IMR-90 (cell line): Measurements from ENCODE around the gene RALGAPB. TPM values are rescaled to one million over a fixed set of nuclear protein-coding genes. Genes with fewer than 3 reads are reported as not detected.

Experiments used
- ATAC-seq: fragments of 200-7000 bp; cut with Tn5 transposase; 2 replicates; pipeline ENCODE4 v1.9.1; 2020; ENCODE audit warnings: low read depth, mild to moderate bottlenecking, moderate library complexity
- BruUV-seq: library from RNA; stranded (reverse); fragments of 400-500 nt; replicated peaks from 2 replicates; lab custom pipeline; 2021; lab: Mats Ljungman, UMichigan
- CTCF ChIA-PET: fragments of 300-600 bp; formaldehyde crosslinking; extraction: SDS; loops from one replicate; lab custom pipeline; 2021; ENCODE audit warnings: antibody characterized with exemption; lab: Yijun Ruan, JAX
- POLR2A ChIA-PET: fragments of 300-600 bp; sonication (Branson Sonifier 250); formaldehyde crosslinking; loops from one replicate; lab custom pipeline; 2022; ENCODE audit warnings: antibody characterized with exemption; ENCODE audit not compliant: unreplicated experiment; lab: Charles Lee
- DNase-seq: peaks from one replicate; pipeline ENCODE4 v3.0.0; 2013
- H2AFZ ChIP-seq: replicated peaks from 2 replicates; pipeline ENCODE3; 2013; ENCODE audit warnings: low read length, mild to moderate bottlenecking; ENCODE audit not compliant: poor library complexity
- H2AK5ac ChIP-seq: 2 replicates; pipeline ENCODE4 v1.6.1; 2013; ENCODE audit warnings: low read depth, low read length, inconsistent platforms
- H2AK9ac ChIP-seq: replicated peaks from 2 replicates; pipeline ENCODE3; 2013; ENCODE audit warnings: mild to moderate bottlenecking, low read depth, low read length, moderate library complexity; ENCODE audit not compliant: poor library complexity
- H2BK120ac ChIP-seq: 2 replicates; pipeline ENCODE4 v1.6.1; 2013; ENCODE audit warnings: low read depth, low read length, inconsistent platforms
- H2BK15ac ChIP-seq: 3 replicates; pipeline ENCODE4 v1.6.1; 2013; ENCODE audit warnings: low read depth, low read length, inconsistent platforms
- H2BK20ac ChIP-seq: 2 replicates; pipeline ENCODE4 v1.6.1; 2013; ENCODE audit warnings: low read depth, mild to moderate bottlenecking, inconsistent platforms, low read length, moderate library complexity
- H2BK5ac ChIP-seq: 2 replicates; pipeline ENCODE4 v1.6.1; 2013; ENCODE audit warnings: mild to moderate bottlenecking, low read depth, low read length, inconsistent platforms; ENCODE audit not compliant: poor library complexity, severe bottlenecking
- H3K14ac ChIP-seq: replicated peaks from 2 replicates; pipeline ENCODE4 v1.6.1; 2013; ENCODE audit warnings: low read depth, low read length, inconsistent platforms
- H3K18ac ChIP-seq: 2 replicates; pipeline ENCODE4 v1.6.1; 2013; ENCODE audit warnings: low read depth, low read length, control low read depth
- H3K23ac ChIP-seq: 2 replicates; pipeline ENCODE4 v1.6.1; 2013; ENCODE audit warnings: low read depth, low read length, inconsistent platforms
- H3K27ac ChIP-seq: 2 replicates; pipeline ENCODE4 v1.5.1; 2013; ENCODE audit warnings: mild to moderate bottlenecking, control low read depth, low read length; ENCODE audit not compliant: insufficient read depth
- H3K27me3 ChIP-seq: 2 replicates; pipeline ENCODE4 v1.6.1; 2013; ENCODE audit warnings: low read length; ENCODE audit not compliant: control insufficient read depth, insufficient read depth
- H3K36me3 ChIP-seq: 2 replicates; pipeline ENCODE4 v1.6.1; 2013; ENCODE audit warnings: low read length, mixed read lengths; ENCODE audit not compliant: control insufficient read depth, insufficient read depth
- H3K4ac ChIP-seq: 2 replicates; pipeline ENCODE4 v1.6.1; 2013; ENCODE audit warnings: low read depth, low read length, inconsistent platforms
- H3K4me1 ChIP-seq: 2 replicates; pipeline ENCODE4 v1.6.1; 2013; ENCODE audit warnings: low read length, mixed read lengths; ENCODE audit not compliant: control insufficient read depth, insufficient read depth
- H3K4me2 ChIP-seq: 2 replicates; pipeline ENCODE4 v1.6.1; 2013; ENCODE audit warnings: low read depth, mild to moderate bottlenecking, control low read depth, low read length, moderate library complexity
- H3K4me3 ChIP-seq: 2 replicates; pipeline ENCODE4 v1.5.1; 2013; ENCODE audit warnings: low read depth, mild to moderate bottlenecking, control low read depth, low read length, moderate library complexity; ENCODE audit not compliant: insufficient read depth
- H3K56ac ChIP-seq: 2 replicates; pipeline ENCODE4 v1.6.1; 2013; ENCODE audit warnings: low read length, inconsistent platforms; ENCODE audit not compliant: insufficient read depth; ENCODE audit errors: extremely low read depth
- H3K79me1 ChIP-seq, 2 experiments: 2 replicates each; pipeline ENCODE4 v1.6.1; 2013; ENCODE audit warnings: low read length in 2 of 2, inconsistent platforms in 1 of 2, low read depth in 1 of 2
- H3K9ac ChIP-seq: 2 replicates; pipeline ENCODE4 v1.6.1; 2013; ENCODE audit warnings: low read depth, low read length, control low read depth
- H3K9me1 ChIP-seq: 2 replicates; pipeline ENCODE4 v1.6.1; 2013; ENCODE audit warnings: low read length, inconsistent platforms; ENCODE audit not compliant: insufficient read depth
- H3K9me3 ChIP-seq: 2 replicates; pipeline ENCODE4 v1.6.1; 2013; ENCODE audit warnings: low read length; ENCODE audit not compliant: control insufficient read depth, insufficient read depth
- H4K20me1 ChIP-seq: 2 replicates; pipeline ENCODE4 v1.6.1; 2013; ENCODE audit warnings: low read length, inconsistent platforms; ENCODE audit not compliant: insufficient read depth
- H4K5ac ChIP-seq: 2 replicates; pipeline ENCODE4 v1.6.1; 2013; ENCODE audit warnings: mild to moderate bottlenecking, low read depth, low read length, control low read depth
- H4K8ac ChIP-seq, 2 experiments: 2 replicates each; pipeline ENCODE4 v1.6.1; 2013; ENCODE audit warnings: low read depth in 2 of 2, low read length in 2 of 2, control low read depth in 1 of 2, inconsistent platforms in 1 of 2
- H4K91ac ChIP-seq: 2 replicates; pipeline ENCODE4 v1.6.1; 2013; ENCODE audit warnings: low read depth, low read length, inconsistent platforms; ENCODE audit not compliant: insufficient read depth
- CEBPB ChIP-seq: IDR thresholded peaks from 2 replicates; pipeline ENCODE4 v1.6.1; 2012; ENCODE audit warnings: low read depth, low read length, improper control_type of control experiment
- CHD1 ChIP-seq: IDR thresholded peaks from 2 replicates; pipeline ENCODE4 v1.6.1; 2012; ENCODE audit warnings: low read depth, low read length, improper control_type of control experiment
- CTCF ChIP-seq: conservative IDR thresholded peaks from 2 replicates; pipeline ENCODE4 v1.5.1; 2012; ENCODE audit warnings: mild to moderate bottlenecking, low read depth, low read length, improper control_type of control experiment
- FOS ChIP-seq: fragments of 150-350 bp; IDR thresholded peaks from 2 replicates; pipeline ENCODE4 v1.6.1; 2016; ENCODE audit warnings: low read depth, low read length
- MAZ ChIP-seq: IDR thresholded peaks from 2 replicates; pipeline ENCODE4 v1.6.1; 2012; ENCODE audit warnings: low read depth, mild to moderate bottlenecking, low read length, improper control_type of control experiment, moderate library complexity, borderline replicate concordance
- NFE2L2 ChIP-seq: fragments of 150-350 bp; IDR thresholded peaks from 2 replicates; pipeline ENCODE4 v1.6.1; 2016; ENCODE audit warnings: low read depth, mild to moderate bottlenecking, low read length
- POLR2A ChIP-seq: IDR thresholded peaks from 2 replicates; pipeline ENCODE4 v1.6.1; 2012; ENCODE audit warnings: mild to moderate bottlenecking, low read depth, low read length
- RAD21 ChIP-seq: IDR thresholded peaks from 2 replicates; pipeline ENCODE4 v1.6.1; 2012; ENCODE audit warnings: low read length, improper control_type of control experiment
- RCOR1 ChIP-seq: IDR thresholded peaks from 2 replicates; pipeline ENCODE4 v1.6.1; 2012; ENCODE audit warnings: mild to moderate bottlenecking, low read length, improper control_type of control experiment; ENCODE audit not compliant: insufficient replicate concordance
- RFX5 ChIP-seq: IDR thresholded peaks from 2 replicates; pipeline ENCODE4 v1.8.0; 2012; ENCODE audit warnings: low read depth, mild to moderate bottlenecking, low read length, moderate library complexity
- SMC3 ChIP-seq: fragments of 150-350 bp; IDR thresholded peaks from 2 replicates; pipeline ENCODE4 v1.6.1; 2016; ENCODE audit warnings: low read depth, mild to moderate bottlenecking, antibody characterized with exemption, low read length, moderate library complexity
- WGBS, 2 experiments: methylation state at CpG; one replicate each; pipeline versions ENCODE4 v1.1.5 to v1.1.7; 2013; ENCODE audit warnings: missing lambda C conversion rate in 2 of 2; ENCODE audit not compliant: insufficient read length in 1 of 2; ENCODE audit errors: extremely low coverage in 2 of 2; 5-methylcytosine and 5-hydroxymethylcytosine counted together
- dilution Hi-C: fragments of 300-500 bp; cut with HindIII; formaldehyde crosslinking; loops from one replicate; pipeline ENCODE4 v1.14.3; 2018; ENCODE audit warnings: low sequenced_read_pairs; ENCODE audit not compliant: unreplicated experiment
- in situ Hi-C: fragments of 300-500 bp; cut with MboI; formaldehyde crosslinking; loops from 3 replicates; pipeline ENCODE4 v1.14.3; 2019; ENCODE audit warnings: low sequenced_read_pairs, inconsistent platforms, mixed read lengths
- intact Hi-C: fragments of 100-400 bp; cut with micrococcal nuclease; formaldehyde crosslinking; loops from 2 replicates; pipeline ENCODE4 v1.10.0; 2022
- polyA plus RNA-seq, 3 experiments: library from polyadenylated mRNA; depleted of rRNA; stranded (reverse); fragments of >200 nt; gene quantifications; 2 replicates each; pipeline ENCODE4 v1.2.3, GENCODE V29; 2012; ENCODE audit warnings: low replicate concordance in 1 of 3
- total RNA-seq: library from RNA; depleted of rRNA; stranded (reverse); fragments of >200 nt; gene quantifications from 2 replicates; pipeline ENCODE4 v1.2.3, GENCODE V29; 2012
- TF ChIP-seq, protein P1 (sequence below): fragments of 150-350 bp; IDR thresholded peaks from 2 replicates; pipeline ENCODE4 v1.6.1; 2017; ENCODE audit warnings: mild to moderate bottlenecking, antibody characterized with exemption, low read length, low read depth
- TF ChIP-seq, protein P2 (sequence below): fragments of 150-350 bp; IDR thresholded peaks from 2 replicates; pipeline ENCODE4 v1.6.1; 2016; ENCODE audit warnings: low read depth, mild to moderate bottlenecking, low read length, moderate library complexity, borderline replicate concordance

The RALGAPB gene
- total and polyA plus RNA-seq, 2 of the 4 experiments (the other 2 are of a cell fraction) = 12.7 to 30.3 TPM

DNA sequence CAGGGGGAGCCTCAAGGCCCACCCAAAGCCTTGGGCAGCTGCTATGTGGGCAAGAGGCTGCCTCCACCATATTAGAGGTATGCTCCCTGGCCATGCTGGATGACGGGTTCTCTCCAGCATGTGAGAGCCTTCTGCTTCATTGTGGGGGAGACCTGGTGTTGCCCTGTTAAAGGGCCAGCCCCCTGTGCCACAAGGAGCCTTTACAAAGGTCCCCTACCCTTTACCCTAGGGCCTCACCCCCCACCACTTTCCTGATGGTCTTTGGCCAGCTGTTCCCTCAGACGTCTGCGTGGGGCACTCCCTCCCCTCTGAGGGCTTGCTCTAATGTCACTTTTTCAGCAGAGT, 113.5 kb downstream of the RALGAPB start:
- H3K4ac ChIP-seq = no peak overlapping the region
- ChIA-PET CTCF (no interaction called here), POLR2A (no interaction called here)
- WGBS, 2 experiments = no CpG with 5 or more reads among the region's 3 CpGs
- no peak overlapping the region for H2AFZ ChIP-seq
- H3K27ac ChIP-seq = no peak overlapping the region
- BruUV-seq = no TSS peak
- no peak overlapping the region for H3K23ac ChIP-seq
- ATAC-seq (no peak), DNase-seq (no peak)
- no peaks in the 10 kb centered on the region for H3K79me1 ChIP-seq
- H3K4me1 ChIP-seq = no peaks in the 10 kb centered on the region
- H2BK15ac ChIP-seq = no peak overlapping the region
- H2AK9ac ChIP-seq = no peak overlapping the region
- no peak overlapping the region for H3K4me3 ChIP-seq
- H3K27me3 ChIP-seq = peaks cover 28% of the 10 kb centered on the region
- no peaks in the 10 kb centered on the region for H3K36me3 ChIP-seq
- no peak overlapping the region for H2AK5ac ChIP-seq
- no peak overlapping the region for H4K5ac ChIP-seq
- H2BK120ac ChIP-seq = no peak overlapping the region
- H3K9me1 ChIP-seq = no peaks in the 10 kb centered on the region
- TF ChIP-seq, protein P1, sequence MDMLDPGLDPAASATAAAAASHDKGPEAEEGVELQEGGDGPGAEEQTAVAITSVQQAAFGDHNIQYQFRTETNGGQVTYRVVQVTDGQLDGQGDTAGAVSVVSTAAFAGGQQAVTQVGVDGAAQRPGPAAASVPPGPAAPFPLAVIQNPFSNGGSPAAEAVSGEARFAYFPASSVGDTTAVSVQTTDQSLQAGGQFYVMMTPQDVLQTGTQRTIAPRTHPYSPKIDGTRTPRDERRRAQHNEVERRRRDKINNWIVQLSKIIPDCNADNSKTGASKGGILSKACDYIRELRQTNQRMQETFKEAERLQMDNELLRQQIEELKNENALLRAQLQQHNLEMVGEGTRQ = no peak
- no peak for TF ChIP-seq RFX5
- TF ChIP-seq SMC3 = no peak
- TF ChIP-seq MAZ = no peak
- TF ChIP-seq POLR2A = no peak
- TF ChIP-seq, protein P2, sequence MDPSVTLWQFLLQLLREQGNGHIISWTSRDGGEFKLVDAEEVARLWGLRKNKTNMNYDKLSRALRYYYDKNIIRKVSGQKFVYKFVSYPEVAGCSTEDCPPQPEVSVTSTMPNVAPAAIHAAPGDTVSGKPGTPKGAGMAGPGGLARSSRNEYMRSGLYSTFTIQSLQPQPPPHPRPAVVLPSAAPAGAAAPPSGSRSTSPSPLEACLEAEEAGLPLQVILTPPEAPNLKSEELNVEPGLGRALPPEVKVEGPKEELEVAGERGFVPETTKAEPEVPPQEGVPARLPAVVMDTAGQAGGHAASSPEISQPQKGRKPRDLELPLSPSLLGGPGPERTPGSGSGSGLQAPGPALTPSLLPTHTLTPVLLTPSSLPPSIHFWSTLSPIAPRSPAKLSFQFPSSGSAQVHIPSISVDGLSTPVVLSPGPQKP = no peak
- no peak for TF ChIP-seq RAD21
- TF ChIP-seq CEBPB = no peak
- TF ChIP-seq NFE2L2 = no peak
- TF ChIP-seq CTCF = no peak
- no peak for TF ChIP-seq RCOR1
- TF ChIP-seq CHD1 = no peak
- no peak for TF ChIP-seq FOS
- dilution Hi-C loops (no loop called here), in situ Hi-C loops (no loop called here), intact Hi-C loops (no loop called here)
- H3K18ac ChIP-seq = no peak overlapping the region
- no peaks in the 10 kb centered on the region for H3K9me3 ChIP-seq
- no peak overlapping the region for H3K56ac ChIP-seq
- H3K9ac ChIP-seq = no peak overlapping the region
- H3K14ac ChIP-seq = no peak overlapping the region
- no peaks in the 10 kb centered on the region for H4K20me1 ChIP-seq
- no peak overlapping the region for H4K91ac ChIP-seq
- no peak overlapping the region for H4K8ac ChIP-seq
- H2BK5ac ChIP-seq = no peak overlapping the region
- no peak overlapping the region for H2BK20ac ChIP-seq
- H3K4me2 ChIP-seq = no peak overlapping the region
